IPS DF 19.7 (cell line): Measurements from ENCODE around the gene IGF1R.

ENCODE experiments used
- DNase-seq: peaks from one replicate; pipeline ENCODE4 v3.0.0-alpha.2; 2013; ENCODE audit warnings: low read depth, low spot score

Gene IGF1R

GRCh38 chr15:98909968-98910885 lies 261.9 kb downstream of the IGF1R start:
- DNase-seq: no peak

- DNase-seq: no peak
Measured at GRCh38 chr15:98914626-98915025, 266.3 kb downstream of the IGF1R start.

GRCh38 chr15:98916826-98917225 lies 268.5 kb downstream of the IGF1R start:
- no peak for DNase-seq

- DNase-seq: no peak
Measured at GRCh38 chr15:98917417-98917816, 269.1 kb downstream of the IGF1R start.

- DNase-seq: no peak
Measured at GRCh38 chr15:98920091-98920880, 271.9 kb downstream of the IGF1R start.

GRCh38 chr15:98923171-98923570 lies 274.8 kb downstream of the IGF1R start:
- no peak for DNase-seq

GRCh38 chr15:98923579-98923978 lies 275.2 kb downstream of the IGF1R start:
- no peak for DNase-seq

GRCh38 chr15:98924401-98925049 lies 276.2 kb downstream of the IGF1R start:
- DNase-seq: no peak

- DNase-seq: no peak
Measured at GRCh38 chr15:98926236-98926635, 277.9 kb downstream of the IGF1R start.

GRCh38 chr15:98927022-98927421 lies 278.7 kb downstream of the IGF1R start:
- DNase-seq: no peak

GRCh38 chr15:98927996-98928395 lies 279.7 kb downstream of the IGF1R start:
- no peak for DNase-seq

- no peak for DNase-seq
Measured at GRCh38 chr15:98930576-98930975, 282.2 kb downstream of the IGF1R start.

GRCh38 chr15:98931004-98931403 lies 282.7 kb downstream of the IGF1R start:
- no peak for DNase-seq

- DNase-seq: no peak
Measured at GRCh38 chr15:98933406-98933805, 285.1 kb downstream of the IGF1R start.

GRCh38 chr15:98935736-98936135 lies 287.4 kb downstream of the IGF1R start:
- DNase-seq: no peak

- no peak for DNase-seq
Measured at GRCh38 chr15:98937413-98938104, 289.2 kb downstream of the IGF1R start.

- DNase-seq: no peak
Measured at GRCh38 chr15:98938105-98938417, 289.7 kb downstream of the IGF1R start.

GRCh38 chr15:98938799-98939198 lies 290.5 kb downstream of the IGF1R start:
- no peak for DNase-seq

- no peak for DNase-seq
Measured at GRCh38 chr15:98939311-98940080, 291.2 kb downstream of the IGF1R start.

GRCh38 chr15:98941595-98942255 lies 293.4 kb downstream of the IGF1R start:
- DNase-seq: no peak
